D721Med (cell line): Measurements from ENCODE around the gene TGFBR3L.
"Not testable (repeated sequence)": the region's sequence is repeated elsewhere in the genome, so short reads cannot be mapped to it uniquely, and the experiment has no call there.

Source experiments
- DNase-seq: peaks from one replicate; pipeline ENCODE4 v3.0.0; 2011; ENCODE audit warnings: low spot score; ENCODE audit not compliant: insufficient read length
- FAIRE-seq: peaks from 2 replicates; lab custom pipeline; 2011; peaks lifted over from hg19 to GRCh38; lab: Jason Lieb, UNC
- CTCF ChIP-seq: IDR thresholded peaks from 2 replicates; pipeline ENCODE4 v1.5.1; 2012; ENCODE audit warnings: mild to moderate bottlenecking, control low read depth; ENCODE audit not compliant: insufficient read depth; ENCODE audit errors: missing control alignments

TGFBR3L gene

GRCh38 chr19:7955696-7956095, 41.1 kb downstream of the TGFBR3L start:
- DNase-seq (no peak), FAIRE-seq (no peak)
- no peak for TF ChIP-seq CTCF

- no peak for DNase-seq
- FAIRE-seq = no peak
- TF ChIP-seq CTCF = no peak
Observed at GRCh38 chr19:7959211-7959610, 44.6 kb downstream of the TGFBR3L start.

DNA sequence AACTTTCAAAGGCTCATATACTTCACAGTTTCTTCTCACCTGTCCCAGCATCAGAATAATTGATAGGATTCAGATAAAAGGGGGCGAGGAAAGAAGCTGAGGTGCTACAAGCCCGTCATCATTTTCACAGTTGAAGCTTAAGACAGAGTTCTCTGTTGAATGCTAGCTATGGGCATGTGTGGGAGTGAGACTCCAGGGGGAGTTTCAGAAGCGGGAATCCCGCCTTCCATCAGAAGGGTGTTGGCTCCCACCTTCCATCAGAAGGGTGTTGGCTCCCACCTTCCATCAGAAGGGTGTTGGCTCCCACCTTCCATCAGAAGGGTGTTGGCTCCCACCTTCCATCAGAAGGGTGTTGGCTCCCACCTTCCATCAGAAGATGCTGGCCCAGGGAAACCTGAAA, 46.5 kb downstream of the TGFBR3L start:
- DNase-seq, FAIRE-seq: not testable (repeated sequence)

DNA sequence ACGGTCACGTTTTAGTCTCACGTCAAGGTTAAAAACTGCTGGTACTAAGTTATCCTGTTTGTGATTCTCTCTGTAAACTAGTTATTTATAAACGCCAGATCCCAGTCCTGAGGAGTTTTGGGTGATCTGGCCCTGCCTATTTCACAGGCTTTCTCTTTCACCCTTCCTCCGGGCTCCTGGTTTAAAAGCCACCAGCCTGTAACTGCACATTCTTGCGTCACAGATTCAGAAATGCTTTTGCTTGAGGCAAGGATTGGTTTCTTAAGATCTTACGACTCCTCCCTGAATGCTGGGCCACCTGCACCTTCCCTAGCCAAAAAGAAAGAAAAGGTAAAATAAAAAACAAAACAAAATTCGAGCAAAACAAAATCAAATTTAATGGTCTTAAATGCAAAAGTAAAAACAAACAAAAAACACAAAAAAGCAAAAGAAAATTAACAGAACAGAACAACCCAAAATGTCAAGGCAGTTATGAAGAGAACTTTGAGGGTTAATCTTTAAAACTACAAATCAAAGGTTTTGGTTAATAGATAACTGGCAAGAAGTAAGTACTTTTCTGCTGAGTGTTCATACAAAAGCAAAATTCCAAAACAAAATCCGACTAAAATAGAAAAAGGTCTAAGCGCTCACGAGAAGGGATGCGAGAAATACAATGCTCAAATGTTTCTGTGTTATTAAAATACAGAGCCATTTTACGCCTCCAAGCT, 47.4 kb downstream of the TGFBR3L start:
- no peak for TF ChIP-seq CTCF
- FAIRE-seq (no peak), DNase-seq (no peak)

DNA sequence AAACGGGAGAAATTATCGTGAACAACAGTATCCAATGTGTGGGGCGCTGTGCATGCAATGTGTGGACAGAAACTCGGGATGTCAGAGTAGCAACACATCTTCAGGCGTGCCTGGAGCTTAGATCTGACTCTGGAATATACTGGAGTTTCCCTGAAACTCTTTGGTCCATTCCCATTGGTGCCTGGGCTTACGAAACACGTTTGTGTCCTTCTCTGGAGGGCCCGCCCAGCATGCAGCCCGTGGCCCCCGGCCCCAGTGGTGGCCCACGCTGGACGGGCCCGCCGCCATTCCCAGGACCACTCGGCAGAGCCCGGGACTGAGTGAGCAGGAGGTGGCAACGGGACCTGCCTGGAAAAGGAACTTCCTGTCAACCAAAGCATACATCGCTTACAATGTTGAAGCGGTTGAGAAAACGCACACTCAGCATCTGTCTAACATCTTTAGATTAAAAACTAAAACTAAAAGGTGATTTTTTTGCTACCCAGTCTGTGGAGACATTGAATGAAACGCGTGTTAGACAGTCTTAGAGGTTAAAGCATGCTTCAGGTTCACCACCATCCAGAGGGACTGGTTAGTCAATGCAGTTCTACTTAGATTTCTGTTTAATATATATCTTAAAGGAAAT, 48.1 kb downstream of the TGFBR3L start:
- FAIRE-seq = no peak
- TF ChIP-seq CTCF = no peak

GRCh38 chr19:7963566-7963965, 48.9 kb downstream of the TGFBR3L start:
- TF ChIP-seq CTCF = no peak
- FAIRE-seq (no peak), DNase-seq (no peak)

More for the DNA sequence above, 48.1 kb downstream of the TGFBR3L start:
- DNase-seq = no peak

GRCh38 chr19:7965259-7965841, 50.7 kb downstream of the TGFBR3L start:
- DNase-seq (no peak), FAIRE-seq (no peak)
- TF ChIP-seq CTCF = no peak
